Adrenal gland (tissue), 12 donors: ENCODE results near the gene SLC16A1. TPM values are rescaled to one million over a fixed set of nuclear protein-coding genes. Genes with fewer than 3 reads are reported as not detected.

Source experiments
- DNase-seq, 7 donors: peaks; one replicate each; pipeline ENCODE4 v3.0.0-alpha.2; 2019 to 2020
- H3K27ac ChIP-seq, 5 donors: fragments of 200-600 bp; sonication (generic) in 4 of 5; 1 replicate in 3 of 5; 2 replicates in 2 of 5; pipeline versions ENCODE4 v1.5.1 to v1.8.0; 2016 to 2020; ENCODE audit warnings: mild to moderate bottlenecking in 1 of 5
- H3K27me3 ChIP-seq: fragments of 200-600 bp; 2 replicates; pipeline ENCODE4 v1.8.0; 2021
- H3K36me3 ChIP-seq, 2 donors: fragments of 200-600 bp; replicated peaks in 1 of 2; 1 replicate in 1 of 2; 2 replicates in 1 of 2; pipeline versions ENCODE4 v1.5.1 to v1.8.0; 2018 to 2022
- H3K4me1 ChIP-seq, 2 donors: fragments of 200-600 bp; replicated peaks in 1 of 2; 1 replicate in 1 of 2; 2 replicates in 1 of 2; pipeline versions ENCODE4 v1.5.1 to v1.8.0; 2018 to 2021
- H3K4me3 ChIP-seq, 4 donors: fragments of 200-600 bp; sonication (generic) in 3 of 4; one replicate each; pipeline ENCODE4 v1.5.1; 2016 to 2018
- H3K9me3 ChIP-seq, 3 donors: fragments of 200-600 bp; sonication (generic) in 1 of 3; replicated peaks in 1 of 3; 1 replicate in 2 of 3; 2 replicates in 1 of 3; pipeline versions ENCODE4 v1.5.1 to v1.8.0; 2016 to 2021
- CTCF ChIP-seq, 6 experiments: fragments of 450-650 bp in 4 of 6; fragments of 200-600 bp in 2 of 6; sonication (generic) in 1 of 6; IDR thresholded peaks; 1 replicate in 5 of 6; 2 replicates in 1 of 6; pipeline versions ENCODE4 v1.5.1 to v1.8.0; 2016 to 2021; ENCODE audit warnings: antibody characterized with exemption in 6 of 6, mild to moderate bottlenecking in 2 of 6, moderate library complexity in 1 of 6
- POLR2A ChIP-seq, 2 donors: fragments of 450-650 bp; IDR thresholded peaks; one replicate each; pipeline ENCODE4 v1.6.1; 2017; ENCODE audit warnings: antibody characterized with exemption in 2 of 2, mild to moderate bottlenecking in 2 of 2, moderate library complexity in 1 of 2
- WGBS, 4 donors: extraction: QIAGEN DNeasy Blood & Tissue Kit in 2 of 4; methylation state at CpG; one replicate each; pipeline versions ENCODE4 v1.1.5 to v1.1.7; 2013 to 2017; 5-methylcytosine and 5-hydroxymethylcytosine counted together
- intact Hi-C, 2 donors: fragments of 100-400 bp; cut with DNase I; formaldehyde crosslinking; loops; one replicate each; pipeline versions ENCODE4 v1.14.1 to v1.15.0; 2022 to 2023
- polyA plus RNA-seq, 3 donors: library from polyadenylated mRNA; stranded (reverse); fragments of 200-250 nt in 2 of 3; fragments of 350-450 nt in 1 of 3; fragmentation: Illumina TruSeq in 1 of 3; extraction: RNeasy Lipid Tissue Mini Kit (QIAGEN cat#74804) in 1 of 3; gene quantifications; one replicate each; pipeline ENCODE4 v1.2.3, GENCODE V29; 2013 to 2014
- total RNA-seq, 9 donors: library from RNA; depleted of rRNA in 4 of 9; stranded (reverse); fragments of >200 nt in 4 of 9; fragments of 120-200 nt in 1 of 9; fragmentation: NEBNext Ultra II Directional in 1 of 9; extraction: Animal tissue kit (Norgen Biotek cat#: 25700) in 1 of 9; gene quantifications; one replicate each; pipeline versions ENCODE4 v1.1.0 to v1.2.4, GENCODE V29; 2013 to 2023
- donor health status: healthy with polysubstance abuse.
- donor health status: Bipolar disorder and iron deficiency.
- donor health status: DM: yes; HTN: yes; CAD: no.
- donor health status: DM: no; HTN: no; CAD: no.
- donor health status: DM: no; HTN: no; CAD: no.
- donor health status: DM: yes; HTN: yes; CAD: no.

SLC16A1 gene
- total and polyA plus RNA-seq, 12 donors: 6.0 to 67.9 (median 27.5) TPM

DNA sequence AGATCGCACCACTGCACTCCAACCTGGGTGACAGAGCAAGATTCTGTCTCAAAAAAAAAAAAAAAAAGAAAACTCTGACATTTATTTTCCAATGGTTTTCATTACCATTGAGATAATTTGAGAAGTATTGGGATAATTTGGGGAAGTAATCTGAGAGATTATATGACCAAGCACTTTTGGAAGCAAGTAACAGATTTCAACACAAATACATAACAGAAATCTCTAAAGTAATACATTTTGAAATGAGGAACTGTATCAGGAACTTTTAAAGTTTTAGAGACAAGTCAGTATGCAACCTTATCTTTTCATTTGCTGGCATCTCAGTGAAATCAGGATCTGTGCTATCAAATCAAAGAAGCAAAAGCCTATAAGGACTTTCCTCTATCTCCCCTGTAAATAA is 25.4 kb upstream of the SLC16A1 start:
- no peak for DNase-seq
- WGBS, 4 donors: 74 to 100% (median 90%) methylated on average over 1 of the region's 1 CpG
- Histone ChIP-seq H3K27me3 (no peaks in the 10 kb centered on the region), H3K36me3 (no peaks in the 10 kb centered on the region), H3K27ac (no peak overlapping the region), H3K9me3 (no peaks in the 10 kb centered on the region), H3K4me3 (no peak overlapping the region), H3K4me1 (peaks cover 0 to 16% of the 10 kb centered on the region in 2 donors)
- intact Hi-C loops: no loop called here
- TF ChIP-seq CTCF (IDR thresholded peaks at IDR 0.05) (no peak), POLR2A (IDR thresholded peaks at IDR 0.05) (no peak)

- intact Hi-C loops: no loop called here
- TF ChIP-seq POLR2A (IDR thresholded peaks at IDR 0.05) (no peak), CTCF (IDR thresholded peaks at IDR 0.05) (no peak)
- Histone ChIP-seq H3K4me1 (no peaks in the 10 kb centered on the region), H3K9me3 (no peaks in the 10 kb centered on the region), H3K4me3 (no peak overlapping the region), H3K36me3 (no peaks in the 10 kb centered on the region), H3K27me3 (no peaks in the 10 kb centered on the region), H3K27ac (no peak overlapping the region)
- no peak for DNase-seq
- 83 to 92% (median 87%) methylated on average over 5 of the region's 5 CpGs for WGBS, 4 donors
Observed at GRCh38 chr1:112975336-112975735, 19.3 kb upstream of the SLC16A1 start.

DNA sequence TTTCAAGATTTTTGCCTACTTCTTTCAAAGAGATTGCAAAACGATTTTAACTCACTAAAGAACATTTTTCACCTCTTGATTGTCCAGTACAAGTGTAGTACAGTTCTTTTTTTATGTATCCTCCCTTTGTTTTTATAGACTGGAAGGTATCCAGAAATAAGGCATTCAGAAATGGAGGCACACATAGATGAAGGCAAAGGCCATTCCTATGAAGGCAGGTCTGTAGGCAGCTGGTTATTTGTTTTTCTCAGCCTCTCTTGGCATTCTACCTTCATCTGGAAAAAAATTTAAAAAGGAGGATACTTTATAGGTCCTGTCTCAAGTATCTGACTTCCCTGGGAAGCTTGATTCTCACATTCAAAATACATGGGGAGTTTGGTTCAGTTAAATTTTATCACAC is 18.6 kb upstream of the SLC16A1 start:
- H3K27ac ChIP-seq: no peak overlapping the region
- H3K27me3 ChIP-seq: no peaks in the 10 kb centered on the region
- H3K4me1 ChIP-seq: no peaks in the 10 kb centered on the region
- 59 to 76% (median 66%) methylated on average over 1 of the region's 1 CpG for WGBS, 4 donors
- TF ChIP-seq CTCF (IDR thresholded peaks at IDR 0.05) (no peak), POLR2A (IDR thresholded peaks at IDR 0.05) (no peak)
- intact Hi-C loops: no loop called here
- H3K4me3 ChIP-seq: no peak overlapping the region
- no peaks in the 10 kb centered on the region for H3K9me3 ChIP-seq
- no peaks in the 10 kb centered on the region for H3K36me3 ChIP-seq
- no peak for DNase-seq

DNA sequence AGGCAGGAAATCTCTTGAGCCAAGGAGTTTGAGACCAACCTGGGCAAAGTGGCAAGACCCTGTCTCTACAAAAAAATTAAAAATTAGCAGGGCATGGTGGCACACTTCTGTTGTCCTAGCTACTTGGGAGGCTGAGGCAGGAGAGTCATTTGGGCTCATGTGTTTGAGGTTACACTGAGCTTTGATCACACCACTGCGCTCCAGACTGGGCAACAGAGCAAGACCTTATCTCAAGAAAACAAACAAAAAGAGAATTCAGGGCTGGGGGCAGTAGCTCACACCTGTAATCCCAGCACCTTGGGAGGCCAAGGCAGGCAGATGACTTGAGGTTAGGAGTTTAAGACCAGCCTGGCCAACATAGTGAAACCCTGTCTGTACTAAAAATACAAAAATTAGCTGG is 17.8 kb upstream of the SLC16A1 start:
- Histone ChIP-seq H3K27me3 (no peaks in the 10 kb centered on the region), H3K4me1 (no peaks in the 10 kb centered on the region), H3K4me3 (no peak overlapping the region), H3K36me3 (no peaks in the 10 kb centered on the region), H3K9me3 (no peaks in the 10 kb centered on the region), H3K27ac (no peak overlapping the region)
- intact Hi-C loops: no loop called here
- DNase-seq: no peak
- TF ChIP-seq POLR2A (IDR thresholded peaks at IDR 0.05) (no peak), CTCF (IDR thresholded peaks at IDR 0.05) (no peak)
- 100% methylated on average over 1 of the region's 1 CpG for WGBS, 4 donors
